H1 (cell line): Measurements from ENCODE around the gene LDLR. TPM values are rescaled to one million over a fixed set of nuclear protein-coding genes. Genes with fewer than 3 reads are reported as not detected.

ENCODE experiments used
- CTCF ChIA-PET: fragments of 300-600 bp; sonication (Branson Sonifier 250); formaldehyde crosslinking; loops from one replicate; lab custom pipeline; 2021; ENCODE audit not compliant: partially characterized antibody; lab: Charles Lee
- POLR2A ChIA-PET: fragments of 300-600 bp; sonication (Branson Sonifier 250); formaldehyde crosslinking; loops from one replicate; lab custom pipeline; 2021; ENCODE audit warnings: inconsistent platforms; ENCODE audit not compliant: partially characterized antibody; lab: Charles Lee
- DNase-seq, 2 experiments: peaks; one replicate each; pipeline versions ENCODE4 v3.0.0 to v3.0.0-alpha.2; 2010 to 2022; ENCODE audit warnings: low spot score in 2 of 2, low read depth in 1 of 2, mixed read lengths in 1 of 2
- FAIRE-seq: peaks from 2 replicates; lab custom pipeline; 2011; peaks lifted over from hg19 to GRCh38; lab: Jason Lieb, UNC
- H2AFZ ChIP-seq: 2 replicates; pipeline ENCODE4 v1.8.1; 2012; ENCODE audit warnings: low read length, inconsistent platforms
- H2AK5ac ChIP-seq: 2 replicates; pipeline ENCODE4 v1.6.1; 2013; ENCODE audit warnings: low read depth, low read length
- H2BK120ac ChIP-seq: replicated peaks from 2 replicates; pipeline ENCODE3; 2013; ENCODE audit warnings: low read depth, low read length, inconsistent platforms
- H2BK12ac ChIP-seq: 2 replicates; pipeline ENCODE4 v1.6.1; 2013; ENCODE audit warnings: low read depth, low read length
- H2BK15ac ChIP-seq: 2 replicates; pipeline ENCODE4 v1.6.1; 2013; ENCODE audit warnings: low read length
- H2BK20ac ChIP-seq: 2 replicates; pipeline ENCODE4 v1.6.1; 2013; ENCODE audit warnings: low read length
- H2BK5ac ChIP-seq: 2 replicates; pipeline ENCODE4 v1.6.1; 2013; ENCODE audit warnings: low read depth, low read length
- H3K14ac ChIP-seq: 2 replicates; pipeline ENCODE4 v1.6.1; 2013; ENCODE audit warnings: inconsistent platforms; ENCODE audit not compliant: insufficient read length
- H3K18ac ChIP-seq: 2 replicates; pipeline ENCODE4 v1.6.1; 2013; ENCODE audit warnings: low read length; ENCODE audit errors: extremely low read depth
- H3K23ac ChIP-seq: 2 replicates; pipeline ENCODE4 v1.6.1; 2013; ENCODE audit warnings: inconsistent platforms; ENCODE audit not compliant: insufficient read length
- H3K23me2 ChIP-seq: 2 replicates; pipeline ENCODE4 v1.6.1; 2013; ENCODE audit warnings: low read depth, low read length
- H3K27ac ChIP-seq: 2 replicates; pipeline ENCODE4 v1.6.1; 2011; ENCODE audit warnings: low read depth, low read length, inconsistent platforms
- H3K27me3 ChIP-seq, 4 experiments: replicated peaks in 1 of 4; 1 replicate in 1 of 4; 2 replicates in 3 of 4; pipeline versions ENCODE4 v1.6.1 to v1.8.1; 2011 to 2013; ENCODE audit warnings: low read length in 3 of 4, mild to moderate bottlenecking in 3 of 4, inconsistent platforms in 2 of 4, mixed read lengths in 2 of 4, moderate library complexity in 1 of 4; ENCODE audit not compliant: control insufficient read depth in 3 of 4, insufficient read depth in 3 of 4; ENCODE audit errors: extremely low read depth in 1 of 4
- H3K36me3 ChIP-seq, 4 experiments: 2 replicates each; pipeline versions ENCODE4 v1.6.1 to v1.8.1; 2011 to 2013; ENCODE audit warnings: mild to moderate bottlenecking in 4 of 4, low read length in 3 of 4, moderate library complexity in 2 of 4, control low read depth in 1 of 4, inconsistent platforms in 1 of 4; ENCODE audit not compliant: insufficient read depth in 4 of 4, control insufficient read depth in 2 of 4
- H3K4ac ChIP-seq: replicated peaks from 2 replicates; pipeline ENCODE3; 2013; ENCODE audit warnings: low read length, low read depth, mixed read lengths, inconsistent platforms; ENCODE audit not compliant: insufficient read length
- H3K4me1 ChIP-seq, 4 experiments: replicated peaks in 1 of 4; 1 replicate in 1 of 4; 2 replicates in 3 of 4; pipeline versions ENCODE4 v1.6.1 to v1.8.1; 2011 to 2013; ENCODE audit warnings: low read length in 3 of 4, inconsistent platforms in 2 of 4, mixed read lengths in 1 of 4; ENCODE audit not compliant: insufficient read depth in 4 of 4, control insufficient read depth in 3 of 4
- H3K4me2 ChIP-seq, 2 experiments: 2 replicates each; pipeline versions ENCODE4 v1.6.1 to v1.8.1; 2011 to 2013; ENCODE audit warnings: low read depth in 2 of 2, low read length in 2 of 2, control low read depth in 1 of 2, inconsistent platforms in 1 of 2, mild to moderate bottlenecking in 1 of 2; ENCODE audit not compliant: insufficient read depth in 1 of 2
- H3K4me3 ChIP-seq, 4 experiments: fragments of 200-600, 300-600 bp in 1 of 4; sonication (generic), shearing (Covaris generic), sonication (Bioruptor Twin) in 1 of 4; 2 replicates each; pipeline versions ENCODE4 v1.5.1 to v1.8.1; 2011 to 2016; ENCODE audit warnings: low read length in 4 of 4, low read depth in 3 of 4, control low read depth in 2 of 4, inconsistent platforms in 2 of 4, mild to moderate bottlenecking in 2 of 4, mixed read lengths in 1 of 4, moderate library complexity in 1 of 4; ENCODE audit not compliant: insufficient read depth in 2 of 4; ENCODE audit errors: extremely low read depth in 1 of 4
- H3K56ac ChIP-seq: replicated peaks from 2 replicates; pipeline ENCODE3; 2013; ENCODE audit warnings: low read depth, mild to moderate bottlenecking, mixed read lengths, low read length, inconsistent platforms; ENCODE audit not compliant: insufficient read length
- H3K79me1 ChIP-seq: 2 replicates; pipeline ENCODE4 v1.6.1; 2013; ENCODE audit warnings: low read depth, low read length, control low read depth
- H3K79me2 ChIP-seq, 2 experiments: 2 replicates each; pipeline versions ENCODE4 v1.6.1 to v1.8.1; 2012 to 2013; ENCODE audit warnings: low read length in 2 of 2, mild to moderate bottlenecking in 2 of 2, inconsistent platforms in 1 of 2; ENCODE audit not compliant: insufficient read depth in 2 of 2, control insufficient read depth in 1 of 2
- H3K9ac ChIP-seq, 4 experiments: replicated peaks in 1 of 4; 1 replicate in 1 of 4; 2 replicates in 3 of 4; pipeline versions ENCODE4 v1.6.1 to v1.8.1; 2011 to 2013; ENCODE audit warnings: low read depth in 3 of 4, low read length in 3 of 4, control low read depth in 2 of 4, mild to moderate bottlenecking in 2 of 4, moderate library complexity in 2 of 4, inconsistent platforms in 1 of 4; ENCODE audit errors: extremely low read depth in 1 of 4
- H3K9me3 ChIP-seq, 2 experiments: 2 replicates each; pipeline versions ENCODE4 v1.6.1 to v1.8.1; 2012 to 2013; ENCODE audit warnings: mild to moderate bottlenecking in 2 of 2, moderate library complexity in 2 of 2, control low read depth in 1 of 2, inconsistent platforms in 1 of 2, low read depth in 1 of 2, low read length in 1 of 2, mixed read lengths in 1 of 2; ENCODE audit not compliant: insufficient read depth in 2 of 2
- H4K20me1 ChIP-seq, 2 experiments: replicated peaks in 1 of 2; 2 replicates each; pipeline versions ENCODE3 to v1.8.1; 2011 to 2013; ENCODE audit warnings: inconsistent platforms in 2 of 2, low read length in 2 of 2, mild to moderate bottlenecking in 1 of 2; ENCODE audit not compliant: insufficient read depth in 2 of 2, control insufficient read depth in 1 of 2
- H4K5ac ChIP-seq: 2 replicates; pipeline ENCODE4 v1.6.1; 2013; ENCODE audit warnings: low read length, low read depth, mixed read lengths, inconsistent platforms; ENCODE audit not compliant: insufficient read length
- H4K8ac ChIP-seq: 2 replicates; pipeline ENCODE4 v1.8.0; 2013; ENCODE audit warnings: mild to moderate bottlenecking, moderate library complexity, low read length, inconsistent platforms; ENCODE audit not compliant: insufficient read depth; ENCODE audit errors: extremely low read depth
- H4K91ac ChIP-seq: replicated peaks from 2 replicates; pipeline ENCODE3; 2013; ENCODE audit warnings: low read length, mixed read lengths, inconsistent platforms; ENCODE audit not compliant: insufficient read length
- CEBPB ChIP-seq: IDR thresholded peaks from 2 replicates; pipeline ENCODE4 v1.6.1; 2012; ENCODE audit warnings: low read depth, low read length
- EGR1 ChIP-seq: IDR thresholded peaks from 2 replicates; pipeline ENCODE4 v1.6.1; 2011; ENCODE audit warnings: low read depth, low read length, borderline replicate concordance
- EP300 ChIP-seq, 2 experiments: IDR thresholded peaks; 1 replicate in 1 of 2; 2 replicates in 1 of 2; pipeline ENCODE4 v1.6.1; 2011 to 2012; ENCODE audit warnings: low read depth in 2 of 2, low read length in 2 of 2, mild to moderate bottlenecking in 2 of 2, borderline replicate concordance in 1 of 2, inconsistent platforms in 1 of 2, moderate library complexity in 1 of 2
- JUN ChIP-seq: IDR thresholded peaks from 2 replicates; pipeline ENCODE4 v1.6.1; 2011; ENCODE audit warnings: low read depth, mild to moderate bottlenecking, improper control_type of control experiment, low read length
- RFX5 ChIP-seq: IDR thresholded peaks from 2 replicates; pipeline ENCODE4 v1.6.1; 2011; ENCODE audit warnings: low read depth, low read length, improper control_type of control experiment, borderline replicate concordance
- RXRA ChIP-seq: IDR thresholded peaks from 2 replicates; pipeline ENCODE4 v1.6.1; 2011; ENCODE audit warnings: low read depth, mild to moderate bottlenecking, low read length, moderate library complexity; ENCODE audit not compliant: insufficient read depth
- SAP30 ChIP-seq: fragments of 300-600 bp; sonication (generic); IDR thresholded peaks from 2 replicates; pipeline ENCODE4 v1.7.1; 2012; ENCODE audit warnings: low read length, moderate library complexity, mild to moderate bottlenecking, inconsistent platforms; ENCODE audit not compliant: insufficient read depth, insufficient replicate concordance
- SP1 ChIP-seq: IDR thresholded peaks from 2 replicates; pipeline ENCODE4 v1.6.1; 2011; ENCODE audit warnings: low read depth, low read length
- SP2 ChIP-seq: IDR thresholded peaks from 2 replicates; pipeline ENCODE4 v1.6.1; 2012; ENCODE audit warnings: mild to moderate bottlenecking, low read length, inconsistent platforms
- SP4 ChIP-seq: IDR thresholded peaks from 2 replicates; pipeline ENCODE4 v1.6.1; 2012; ENCODE audit warnings: low read length, inconsistent platforms
- WGBS, 2 experiments: shearing (Covaris generic) in 1 of 2; methylation state at CpG; one replicate each; pipeline versions ENCODE4 v1.1.6 to v1.1.7; 2013 to 2015; ENCODE audit warnings: low lambda C conversion rate in 2 of 2, mixed read lengths in 2 of 2, inconsistent platforms in 1 of 2, low coverage in 1 of 2, missing lambda C conversion rate in 1 of 2; ENCODE audit not compliant: insufficient replicate concordance in 2 of 2, insufficient coverage in 1 of 2, insufficient read length in 1 of 2; ENCODE audit errors: extremely low coverage in 1 of 2, missing lambda C conversion rate in 1 of 2; 5-methylcytosine and 5-hydroxymethylcytosine counted together
- polyA plus RNA-seq, 7 experiments: library from polyadenylated mRNA; depleted of rRNA in 3 of 7; stranded (reverse) in 5 of 7; unstranded in 2 of 7; fragments of >200 nt in 5 of 7; fragments of 200-250 nt in 2 of 7; gene quantifications; 1 replicate in 5 of 7; 2 replicates in 1 of 7; 4 replicates in 1 of 7; pipeline versions ENCODE4 v1.2.1 to v1.2.3, GENCODE V29; 2011 to 2013; ENCODE audit warnings: missing spikeins in 2 of 7, mixed read lengths in 2 of 7
- total RNA-seq: library from RNA; stranded (reverse); fragmentation: NEBNext Ultra II Directional; extraction: Animal tissue kit (Norgen Biotek cat#: 25700); gene quantifications from 2 replicates; pipeline ENCODE4 v1.2.1, GENCODE V29; 2021
- TF ChIP-seq, protein P1 (sequence below): IDR thresholded peaks from 2 replicates; pipeline ENCODE4 v1.6.1; 2012; ENCODE audit warnings: inconsistent platforms

The LDLR gene
- total and polyA plus RNA-seq, 2 of the 8 experiments (the other 6 are each of a cell fraction or from before 2014, with no cell fraction given), result 70.1 to 118 TPM

DNA sequence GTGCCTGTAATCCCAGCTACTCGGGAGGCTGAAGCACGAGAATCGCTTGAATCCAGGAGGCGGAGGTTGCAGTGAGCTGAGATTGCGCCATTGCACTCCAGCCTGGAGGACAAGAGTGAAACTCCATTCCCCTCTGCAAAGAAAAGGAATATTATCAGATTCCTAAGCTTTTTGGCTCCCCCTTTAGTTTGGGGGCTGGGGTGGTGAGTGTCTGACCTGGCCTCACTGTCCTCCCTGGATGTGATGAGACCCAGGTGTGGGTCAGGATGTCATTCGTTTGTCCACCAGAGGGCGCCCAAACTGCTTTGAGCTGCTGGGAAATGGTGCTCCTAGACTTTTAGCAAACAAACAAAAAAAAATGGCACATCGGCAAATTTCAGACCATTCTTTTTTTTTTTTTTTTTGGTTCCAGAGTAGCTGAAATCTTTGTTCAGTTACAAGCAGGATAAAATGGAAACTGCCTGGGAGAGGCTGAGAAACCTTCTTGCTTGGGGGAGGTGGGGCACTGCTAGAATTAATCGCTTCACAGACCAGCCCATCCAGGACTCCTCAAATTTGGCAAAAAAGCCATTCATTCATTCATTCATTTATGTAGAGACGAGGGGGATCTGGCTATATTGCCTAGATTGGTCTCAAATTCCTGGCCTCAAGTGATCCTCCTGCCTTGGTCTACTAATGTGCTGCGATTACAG is 36.9 kb downstream of the LDLR start:
- CTCF ChIA-PET, result interaction anchor here (0.6 to 3.1 kb wide), 41 partner anchors 10 to 823 kb away, joined by 3 to 21 read pairs (median 4); partner anchors contain the start of gene SPC24
- peaks cover 32 to 89% (median 63%) of the 10 kb centered on the region in 4 experiments for H3K36me3 ChIP-seq
- FAIRE-seq, result no peak
- TF ChIP-seq SP1, result no peak
- TF ChIP-seq EGR1, result no peak
- TF ChIP-seq SAP30, result no peak
- no peak for TF ChIP-seq RXRA
- TF ChIP-seq SP2, result no peak
- no peak for TF ChIP-seq EP300 (IDR thresholded peaks at IDR 0.05; ENCODE audit: borderline replicate concordance in 1 of 2, low read depth in 2 of 2, low read length in 2 of 2)
- TF ChIP-seq SP4, result no peak
- no peak for TF ChIP-seq CEBPB
- TF ChIP-seq, protein P1, sequence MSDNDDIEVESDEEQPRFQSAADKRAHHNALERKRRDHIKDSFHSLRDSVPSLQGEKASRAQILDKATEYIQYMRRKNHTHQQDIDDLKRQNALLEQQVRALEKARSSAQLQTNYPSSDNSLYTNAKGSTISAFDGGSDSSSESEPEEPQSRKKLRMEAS, result no peak
- no peak for TF ChIP-seq RFX5
- no peak for TF ChIP-seq JUN

More for the DNA sequence above, 36.9 kb downstream of the LDLR start:
- H2AFZ ChIP-seq, result no peak overlapping the region
- no peaks in the 10 kb centered on the region for H3K27me3 ChIP-seq
- H2BK120ac ChIP-seq, result no peak overlapping the region
- no peak overlapping the region for H3K14ac ChIP-seq
- 75% methylated on average over 11 of the region's 11 CpGs; no CpG with 5 or more reads in 1 of the 2 experiments for WGBS, 2 experiments
- H2BK20ac ChIP-seq, result no peak overlapping the region
- H3K9me3 ChIP-seq, result no peaks in the 10 kb centered on the region
- peak in 1 of 2 experiments; percentile 91 for DNase-seq
- no peak overlapping the region for H4K5ac ChIP-seq
- no peaks in the 10 kb centered on the region for H3K23me2 ChIP-seq
- no peaks in the 10 kb centered on the region for H3K79me1 ChIP-seq
- no peak overlapping the region for H3K4me3 ChIP-seq
- H4K8ac ChIP-seq, result no peak overlapping the region
- H2BK15ac ChIP-seq, result no peak overlapping the region
- no peak overlapping the region for H2AK5ac ChIP-seq
- H2BK12ac ChIP-seq, result no peak overlapping the region
- H3K27ac ChIP-seq, result 0 out of 2 replicates have a peak overlapping the region, but pooled peaks have one; percentile 22
- POLR2A ChIA-PET, result interaction anchor here (0.6 to 1.0 kb wide), 6 partner anchors 10 to 84 kb away, joined by 3 to 4 read pairs (median 3); partner anchors contain the start of gene LDLR
- H4K91ac ChIP-seq, result no peak overlapping the region
- no peak overlapping the region for H3K23ac ChIP-seq
- no peaks in the 10 kb centered on the region for H3K79me2 ChIP-seq
- no peak overlapping the region for H3K4me2 ChIP-seq
- H2BK5ac ChIP-seq, result no peak overlapping the region
- no peak overlapping the region for H3K4ac ChIP-seq
- peaks cover 6 to 10% of the 10 kb centered on the region in 2 experiments for H4K20me1 ChIP-seq
- no peak overlapping the region for H3K56ac ChIP-seq
- no peak overlapping the region for H3K9ac ChIP-seq
- H3K18ac ChIP-seq, result no peak overlapping the region
- no peaks in the 10 kb centered on the region for H3K4me1 ChIP-seq
